Glutamatergic neuron (in vitro differentiated cells): Measurements from ENCODE around the gene SPOCK3. TPM values are rescaled to one million over a fixed set of nuclear protein-coding genes. Genes with fewer than 3 reads are reported as not detected.

Source experiments
- DNase-seq: peaks from one replicate; pipeline ENCODE4 v3.0.0; 2022
- H3K27ac Mint-ChIP-seq: one replicate; pipeline ENCODE4 v1.8.0; 2020; ENCODE audit warnings: mild to moderate bottlenecking, mixed read lengths, inconsistent platforms; ENCODE audit not compliant: unreplicated experiment
- H3K27me3 Mint-ChIP-seq: one replicate; pipeline ENCODE4 v1.8.0; 2020; ENCODE audit warnings: mild to moderate bottlenecking, moderate library complexity, mixed read lengths, inconsistent platforms; ENCODE audit not compliant: unreplicated experiment
- H3K36me3 Mint-ChIP-seq: one replicate; pipeline ENCODE4 v1.8.0; 2020; ENCODE audit warnings: mild to moderate bottlenecking, mixed read lengths, inconsistent platforms; ENCODE audit not compliant: unreplicated experiment
- H3K4me1 Mint-ChIP-seq: one replicate; pipeline ENCODE4 v1.8.0; 2020; ENCODE audit warnings: mild to moderate bottlenecking, low read depth, mixed read lengths, inconsistent platforms; ENCODE audit not compliant: unreplicated experiment
- H3K4me3 Mint-ChIP-seq: one replicate; pipeline ENCODE4 v1.8.0; 2020; ENCODE audit warnings: mild to moderate bottlenecking, mixed read lengths, inconsistent platforms; ENCODE audit not compliant: unreplicated experiment
- H3K9me3 Mint-ChIP-seq: one replicate; pipeline ENCODE4 v1.8.0; 2020; ENCODE audit warnings: mild to moderate bottlenecking, moderate library complexity, mixed read lengths, inconsistent platforms; ENCODE audit not compliant: unreplicated experiment
- CTCF ChIP-seq: fragments of 200-600 bp; sonication (generic); IDR thresholded peaks from one replicate; pipeline ENCODE4 v1.5.0; 2021; ENCODE audit not compliant: partially characterized antibody, unreplicated experiment
- total RNA-seq: library from RNA; stranded (reverse); fragmentation: NEBNext Ultra II Directional; extraction: Animal tissue kit (Norgen Biotek cat#: 25700); gene quantifications from one replicate; pipeline ENCODE4 v1.2.1, GENCODE V29; 2021; ENCODE audit not compliant: unreplicated experiment

SPOCK3 gene
- total RNA-seq, 1 donor from 2014 or later, result 26.8 TPM

DNA sequence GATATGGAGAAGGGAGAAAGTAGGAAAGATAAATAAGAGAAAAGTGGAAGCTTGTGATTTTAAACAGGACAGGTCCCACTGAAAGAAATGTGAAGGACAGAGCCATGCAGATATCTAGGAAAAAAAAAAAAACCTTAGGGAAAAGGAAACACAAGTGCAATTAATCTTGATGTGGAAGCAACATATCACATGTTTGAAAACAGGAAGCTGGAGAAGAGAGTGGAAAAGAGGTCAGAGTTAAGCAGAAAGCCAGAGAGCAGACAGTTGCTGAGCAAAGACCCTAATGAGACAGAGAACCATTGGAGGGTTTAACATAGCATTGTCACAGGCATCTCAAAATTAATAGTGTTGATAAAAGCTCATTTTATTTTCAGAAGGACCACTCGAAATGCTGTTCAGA lies 89.7 kb downstream of the SPOCK3 start:
- Mint-ChIP-seq H3K27ac (no peak overlapping the region), H3K27me3 (no peaks in the 10 kb centered on the region), H3K4me3 (no peak overlapping the region), H3K36me3 (no peaks in the 10 kb centered on the region), H3K9me3 (no peaks in the 10 kb centered on the region), H3K4me1 (peaks cover 8% of the 10 kb centered on the region)
- TF ChIP-seq CTCF, result no peak
- DNase-seq, result no peak

GRCh38 chr4:167143018-167143417 lies 91.3 kb downstream of the SPOCK3 start:
- no peaks in the 10 kb centered on the region for H3K36me3 Mint-ChIP-seq
- no peak overlapping the region for H3K4me3 Mint-ChIP-seq
- no peak for DNase-seq
- H3K27ac Mint-ChIP-seq, result no peak overlapping the region
- no peaks in the 10 kb centered on the region for H3K27me3 Mint-ChIP-seq
- no peaks in the 10 kb centered on the region for H3K9me3 Mint-ChIP-seq
- peaks cover 8% of the 10 kb centered on the region for H3K4me1 Mint-ChIP-seq
- TF ChIP-seq CTCF, result no peak

DNA sequence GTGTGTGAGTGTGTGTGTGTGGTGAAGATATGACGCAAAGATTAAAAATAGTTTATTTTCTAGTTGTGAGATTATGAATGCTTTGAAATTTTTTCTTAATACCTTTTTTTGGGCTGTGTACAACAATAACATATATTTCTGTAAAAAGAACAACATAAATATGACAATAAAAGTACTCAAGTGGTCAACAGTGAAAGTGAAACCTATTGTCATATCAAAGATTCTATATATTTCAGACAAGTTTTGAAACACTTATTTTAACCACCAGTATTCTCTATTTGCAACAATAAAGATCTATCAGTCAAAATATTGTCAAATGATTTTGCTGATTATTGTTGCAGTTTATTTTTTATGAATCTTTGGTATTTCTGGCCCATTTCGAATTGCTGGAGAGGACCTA lies 98.0 kb downstream of the SPOCK3 start:
- Mint-ChIP-seq H3K4me1 (peaks cover 5% of the 10 kb centered on the region), H3K27me3 (peaks cover 1% of the 10 kb centered on the region), H3K9me3 (no peaks in the 10 kb centered on the region), H3K27ac (no peak overlapping the region), H3K4me3 (no peak overlapping the region), H3K36me3 (no peaks in the 10 kb centered on the region)
- no peak for DNase-seq
- no peak for TF ChIP-seq CTCF

DNA sequence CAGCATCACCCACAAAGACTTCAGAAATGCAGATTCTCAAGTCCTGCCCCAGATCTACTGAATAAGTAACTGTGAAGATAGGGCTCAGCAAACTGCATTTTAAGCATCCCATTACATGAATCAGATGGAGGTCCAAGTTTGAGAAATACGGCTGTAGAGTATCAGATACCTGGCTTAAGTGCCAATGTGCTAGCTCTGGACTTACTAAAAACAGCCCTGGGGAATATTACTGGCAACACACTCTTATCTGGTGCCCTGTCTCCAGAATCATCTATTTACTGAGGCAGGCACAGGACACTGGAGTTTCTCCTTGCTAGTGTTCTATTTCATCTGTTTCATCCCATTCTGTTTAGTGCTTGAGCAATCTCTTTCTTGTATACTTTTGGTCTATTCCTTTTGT lies 105.1 kb downstream of the SPOCK3 start:
- Mint-ChIP-seq H3K4me3 (no peak overlapping the region), H3K27ac (no peak overlapping the region), H3K9me3 (no peaks in the 10 kb centered on the region), H3K36me3 (no peaks in the 10 kb centered on the region), H3K27me3 (peaks cover 1% of the 10 kb centered on the region), H3K4me1 (no peaks in the 10 kb centered on the region)
- TF ChIP-seq CTCF, result no peak
- no peak for DNase-seq

GRCh38 chr4:167119392-167119791 lies 114.9 kb downstream of the SPOCK3 start:
- no peak overlapping the region for H3K4me3 Mint-ChIP-seq
- no peaks in the 10 kb centered on the region for H3K4me1 Mint-ChIP-seq
- DNase-seq, result no peak
- H3K27me3 Mint-ChIP-seq, result no peaks in the 10 kb centered on the region
- H3K27ac Mint-ChIP-seq, result no peak overlapping the region
- no peak for TF ChIP-seq CTCF
- H3K36me3 Mint-ChIP-seq, result no peaks in the 10 kb centered on the region
- no peaks in the 10 kb centered on the region for H3K9me3 Mint-ChIP-seq
